ENCODE data around the gene RXRB. TPM values are rescaled to one million over a fixed set of nuclear protein-coding genes. Genes with fewer than 3 reads are reported as not detected.
A peak's percentile ranks its signal among the peaks of the same experiment; 100 is the strongest.

The RXRB gene
- total and polyA plus RNA-seq, 3 donors from 2014 or later = 42.9 to 47.3 (median 45.2) TPM

- DNase-seq = no peak
- TF ChIP-seq CTCF (IDR thresholded peaks at IDR 0.05) (no peak), POLR2A (IDR thresholded peaks at IDR 0.05) (no peak)
- Histone ChIP-seq H3K4me3 (peak overlapping the region; percentile 42 to 48), H3K27ac (peak overlapping the region in 1 of 2 donors; percentile 2), H3K9me3 (no peaks in the 10 kb centered on the region), H3K27me3 (no peaks in the 10 kb centered on the region), H3K4me1 (peaks cover 18% of the 10 kb centered on the region), H3K36me3 (ENCODE audit: low read depth, missing control alignments) (no peaks in the 10 kb centered on the region)
- intact Hi-C loops (cut with DNase I; ENCODE audit: low total_unique reads) = no loop called here
- 6 to 12% methylated on average over 6 of the region's 6 CpGs for WGBS, 2 donors
Observed at GRCh38 chr6:33212857-33213165, 12.3 kb upstream of the RXRB start.

- H3K4me3 ChIP-seq = no peak overlapping the region
- TF ChIP-seq CTCF (IDR thresholded peaks at IDR 0.05) = no peak
- TF ChIP-seq POLR2A (IDR thresholded peaks at IDR 0.05) = no peak
- no peaks in the 10 kb centered on the region for H3K9me3 ChIP-seq
- H3K27ac ChIP-seq = no peak overlapping the region
- 85% methylated on average over 16 to 18 of the region's 18 CpGs for whole genome bisulfite sequencing, 2 donors
- H3K36me3 ChIP-seq (ENCODE audit: low read depth, missing control alignments) = no peaks in the 10 kb centered on the region
- no peaks in the 10 kb centered on the region for H3K27me3 ChIP-seq
- no peak for DNase-seq
- intact Hi-C loops (cut with DNase I; ENCODE audit: low total_unique reads) = no loop called here
- peaks cover 28% of the 10 kb centered on the region for H3K4me1 ChIP-seq
Observed at GRCh38 chr6:33211666-33212422, 11.4 kb upstream of the RXRB start.

- peaks cover 31% of the 10 kb centered on the region for H3K4me1 ChIP-seq
- no peaks in the 10 kb centered on the region for H3K27me3 ChIP-seq
- 75 to 84% methylated on average over 9 to 15 of the region's 17 CpGs for WGBS, 2 donors
- no peak for DNase-seq
- H3K36me3 ChIP-seq (ENCODE audit: low read depth, missing control alignments) = no peaks in the 10 kb centered on the region
- H3K4me3 ChIP-seq = no peak overlapping the region
- TF ChIP-seq CTCF (IDR thresholded peaks at IDR 0.05) (no peak), POLR2A (IDR thresholded peaks at IDR 0.05) (no peak)
- H3K27ac ChIP-seq = no peak overlapping the region
- intact Hi-C loops (cut with DNase I; ENCODE audit: low total_unique reads) = no loop called here
- no peaks in the 10 kb centered on the region for H3K9me3 ChIP-seq
Observed at GRCh38 chr6:33211136-33211535, 10.7 kb upstream of the RXRB start.

GRCh38 chr6:33209856-33210255 is 9.4 kb upstream of the RXRB start:
- no peak for DNase-seq
- Histone ChIP-seq H3K36me3 (ENCODE audit: low read depth, missing control alignments) (no peaks in the 10 kb centered on the region), H3K4me3 (no peak overlapping the region), H3K27ac (no peak overlapping the region), H3K27me3 (no peaks in the 10 kb centered on the region), H3K4me1 (peaks cover 36% of the 10 kb centered on the region), H3K9me3 (no peaks in the 10 kb centered on the region)
- WGBS, 2 donors = 90% methylated on average over 10 of the region's 10 CpGs; no CpG with 5 or more reads in 1 of the 2 donors
- intact Hi-C loops (cut with DNase I; ENCODE audit: low total_unique reads) = loop anchor here (10.0 kb wide), 1 partner anchor 105 kb away; the partner anchor contains the start of genes TAPBP and ZBTB22
- TF ChIP-seq POLR2A (IDR thresholded peaks at IDR 0.05) = no peak
- TF ChIP-seq CTCF (IDR thresholded peaks at IDR 0.05) = no peak
